SK-N-MC (cell line): ENCODE measurements around the gene ZNF189.

Experiments
- DNase-seq: peaks from one replicate; pipeline ENCODE4 v3.0.0-alpha.2; 2011; ENCODE audit warnings: low read depth, low spot score
- H3K27ac ChIP-seq: fragments of 200-600 bp; sonication (generic); 2 replicates; pipeline ENCODE4 v1.5.1; 2016; ENCODE audit warnings: mixed run types
- H3K36me3 ChIP-seq: fragments of 200-600 bp; sonication (generic); 2 replicates; pipeline ENCODE4 v1.6.1; 2017; ENCODE audit warnings: antibody characterized with exemption, low read length, mixed read lengths; ENCODE audit not compliant: insufficient read depth
- H3K4me3 ChIP-seq: fragments of 200-600 bp; sonication (generic); 2 replicates; pipeline ENCODE4 v1.5.1; 2016
- H3K9ac ChIP-seq: fragments of 200-600 bp; sonication (generic); 2 replicates; pipeline ENCODE4 v1.8.0; 2017; ENCODE audit warnings: mixed run types, mixed read lengths; ENCODE audit not compliant: insufficient read length
- H3K9me3 ChIP-seq: fragments of 200-600 bp; sonication (generic); 2 replicates; pipeline ENCODE4 v1.6.1; 2017; ENCODE audit warnings: low read depth, mild to moderate bottlenecking, antibody characterized with exemption, low read length, moderate library complexity, mixed read lengths
- EZH2 ChIP-seq: fragments of 200-600 bp; sonication (generic); IDR thresholded peaks from one replicate; pipeline ENCODE4 v1.6.1; 2017; ENCODE audit warnings: antibody characterized with exemption
- FOXP2 ChIP-seq: optimal IDR thresholded peaks from 2 replicates; pipeline ENCODE3; 2011; ENCODE audit warnings: mild to moderate bottlenecking, moderate library complexity; ENCODE audit not compliant: insufficient read depth; ENCODE audit errors: extremely low read length, control extremely low read depth
- POLR2AphosphoS5 ChIP-seq: IDR thresholded peaks from 2 replicates; pipeline ENCODE4 v1.6.1; 2012; ENCODE audit warnings: mild to moderate bottlenecking, low read depth, low read length, borderline replicate concordance

ZNF189 gene

DNA sequence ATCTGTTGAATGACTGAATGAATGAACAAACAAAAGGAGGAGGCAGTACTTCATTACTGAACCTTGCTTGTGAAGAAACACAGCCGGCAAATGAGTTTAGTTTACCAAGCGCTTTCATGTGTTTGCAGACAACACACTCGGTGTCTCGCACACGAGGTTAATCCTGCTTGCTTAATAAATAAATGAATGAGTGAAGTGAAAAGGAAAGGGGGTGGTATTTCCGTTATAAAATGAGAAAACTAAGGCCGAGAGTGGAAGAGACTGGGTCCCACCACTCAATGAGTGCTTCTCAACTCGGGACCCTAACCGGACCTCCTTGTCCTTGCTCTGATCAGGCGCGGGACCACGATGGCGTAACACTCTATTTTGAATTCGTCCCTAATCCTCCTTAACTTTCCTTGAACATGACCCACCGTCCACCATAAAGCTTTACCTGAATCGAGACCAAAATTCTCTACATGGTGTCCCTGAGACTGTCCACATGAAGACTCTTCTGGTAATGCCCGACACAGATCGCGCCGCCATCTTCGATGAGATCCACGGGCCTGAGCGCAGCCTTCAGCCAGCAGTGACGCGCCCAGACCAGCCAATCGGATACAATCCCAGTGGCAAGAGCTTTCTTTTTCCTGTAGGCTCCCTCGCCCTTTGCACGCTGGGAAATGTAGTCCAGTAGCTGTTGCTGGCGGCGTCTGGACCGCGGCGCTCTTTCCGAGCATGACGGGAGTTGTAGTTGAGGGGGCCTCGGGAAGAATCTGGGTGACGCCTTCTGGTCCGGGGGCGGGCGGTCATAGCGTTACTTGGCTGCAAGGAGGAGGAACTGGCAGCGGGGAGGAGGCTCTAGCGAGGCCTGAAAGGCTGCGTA lies at the start of gene ZNF189, which contains the start of gene MRPL50:
Gene ZNF189, plus strand, starts transcription at position 784 of the 862 bp plus-strand sequence. CDS start 306 bp downstream, outside the sequence.
Gene MRPL50, minus strand, starts transcription at position 551 of the 862 bp plus-strand sequence. Its CDS starts 26 bp downstream, at position 525.
- Histone ChIP-seq H3K9me3 (peaks cover 18% of the 10 kb centered on the region), H3K36me3 (peaks cover 75% of the 10 kb centered on the region), H3K4me3 (peak within 1 kb of the TSS; percentile 83), H3K27ac (peak within 1 kb of the TSS; percentile 67), H3K9ac (peak within 1 kb of the TSS; percentile 93)
- DNase-seq: peak; percentile 92
- TF ChIP-seq FOXP2 (no peak), EZH2 (no peak), POLR2AphosphoS5 (peak; percentile 97)

DNA sequence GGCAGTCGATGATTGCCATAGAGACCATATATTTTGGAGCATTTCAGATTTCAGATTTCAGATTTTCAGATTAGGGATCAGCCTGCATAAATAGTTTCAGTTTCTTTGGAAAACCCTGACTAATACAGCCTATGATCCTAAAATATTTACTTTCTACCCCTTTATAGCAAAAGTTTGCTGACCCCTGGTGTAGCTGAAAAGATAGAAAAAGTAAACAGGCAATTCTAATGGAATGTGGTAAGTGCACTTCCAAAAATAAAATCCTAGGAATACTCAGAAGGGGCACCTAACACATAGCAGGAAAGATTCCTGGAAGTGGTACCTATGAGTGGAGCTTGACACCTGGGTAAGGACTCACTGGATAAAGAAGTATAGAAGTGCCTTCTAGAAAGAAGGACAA lies 48.4 kb upstream of the ZNF189 start:
- TF ChIP-seq FOXP2: no peak
- TF ChIP-seq POLR2AphosphoS5: no peak
- no peak for TF ChIP-seq EZH2
- Histone ChIP-seq H3K27ac (no peak overlapping the region), H3K4me3 (no peak overlapping the region), H3K9me3 (no peaks in the 10 kb centered on the region), H3K9ac (no peak overlapping the region), H3K36me3 (no peaks in the 10 kb centered on the region)
- no peak for DNase-seq

DNA sequence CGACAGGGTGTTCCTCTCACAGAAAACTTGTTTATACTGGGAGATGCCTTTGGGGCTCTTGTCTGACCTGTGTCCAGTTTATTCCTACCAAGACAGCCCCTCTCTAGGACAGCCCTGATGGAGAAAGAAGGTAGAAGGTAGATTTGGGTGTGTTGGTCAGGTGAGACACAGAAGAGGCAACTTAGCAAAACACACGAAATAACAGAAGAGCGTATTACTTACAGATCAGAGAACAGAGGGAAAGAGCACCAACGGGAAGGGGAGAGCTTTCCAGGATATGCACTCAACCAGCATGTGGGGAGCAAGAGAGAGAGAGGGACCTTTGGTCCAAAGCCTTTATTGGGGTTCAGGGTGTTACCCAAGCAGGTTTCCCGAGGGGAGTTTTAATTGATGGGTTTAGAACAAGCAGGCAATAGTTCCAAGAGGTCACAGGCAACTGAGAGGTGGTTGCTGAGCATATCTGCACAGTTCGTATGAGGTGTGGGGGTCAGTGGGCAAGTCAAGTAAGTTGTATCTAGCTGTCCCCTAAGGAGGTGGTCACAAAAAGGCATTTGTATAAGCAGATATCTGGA lies 45.7 kb upstream of the ZNF189 start:
- TF ChIP-seq FOXP2: no peak
- TF ChIP-seq EZH2: no peak
- no peak for TF ChIP-seq POLR2AphosphoS5
- no peak overlapping the region for H3K4me3 ChIP-seq
- H3K27ac ChIP-seq: no peak overlapping the region
- H3K9ac ChIP-seq: no peak overlapping the region
- H3K9me3 ChIP-seq: no peaks in the 10 kb centered on the region
- DNase-seq: no peak
- H3K36me3 ChIP-seq: no peaks in the 10 kb centered on the region

- H3K36me3 ChIP-seq: no peaks in the 10 kb centered on the region
- no peak overlapping the region for H3K27ac ChIP-seq
- H3K4me3 ChIP-seq: no peak overlapping the region
- no peak overlapping the region for H3K9ac ChIP-seq
- TF ChIP-seq FOXP2 (no peak), EZH2 (no peak), POLR2AphosphoS5 (no peak)
- no peak for DNase-seq
- no peaks in the 10 kb centered on the region for H3K9me3 ChIP-seq
Observed at GRCh38 chr9:101353683-101354082, 45.0 kb upstream of the ZNF189 start.

DNA sequence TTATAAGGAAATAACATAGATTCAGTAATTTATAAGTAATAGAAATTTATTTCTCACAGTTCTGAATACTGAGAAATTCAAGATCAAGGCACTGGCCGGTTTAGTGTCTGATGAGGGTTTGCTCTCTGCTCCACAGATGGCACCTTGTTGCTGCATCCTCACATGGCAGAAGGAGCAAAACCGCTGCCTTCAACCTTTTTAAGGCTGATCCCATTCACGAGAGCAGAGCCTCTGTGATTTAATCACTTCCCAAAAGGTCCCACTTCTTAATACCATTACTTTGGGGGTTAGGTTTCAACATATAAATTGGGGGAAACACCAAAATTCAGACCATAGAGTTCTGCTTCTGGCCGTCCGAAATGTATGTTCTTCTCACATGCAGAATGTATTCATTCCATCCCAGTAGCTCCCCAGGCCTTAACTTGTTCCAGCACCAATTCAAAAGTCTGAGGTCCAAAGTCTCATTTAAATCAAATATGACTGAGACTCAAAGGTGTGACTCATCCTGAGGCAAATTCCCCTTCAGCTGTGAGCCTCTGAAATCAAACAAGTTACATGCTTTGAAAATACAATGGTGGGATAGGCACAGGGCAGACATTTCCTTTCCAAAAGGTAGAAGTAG lies 44.4 kb upstream of the ZNF189 start:
- no peak overlapping the region for H3K4me3 ChIP-seq
- H3K36me3 ChIP-seq: no peaks in the 10 kb centered on the region
- H3K9me3 ChIP-seq: no peaks in the 10 kb centered on the region
- DNase-seq: no peak
- TF ChIP-seq EZH2 (no peak), POLR2AphosphoS5 (no peak), FOXP2 (no peak)
- no peak overlapping the region for H3K27ac ChIP-seq
- H3K9ac ChIP-seq: no peak overlapping the region

DNA sequence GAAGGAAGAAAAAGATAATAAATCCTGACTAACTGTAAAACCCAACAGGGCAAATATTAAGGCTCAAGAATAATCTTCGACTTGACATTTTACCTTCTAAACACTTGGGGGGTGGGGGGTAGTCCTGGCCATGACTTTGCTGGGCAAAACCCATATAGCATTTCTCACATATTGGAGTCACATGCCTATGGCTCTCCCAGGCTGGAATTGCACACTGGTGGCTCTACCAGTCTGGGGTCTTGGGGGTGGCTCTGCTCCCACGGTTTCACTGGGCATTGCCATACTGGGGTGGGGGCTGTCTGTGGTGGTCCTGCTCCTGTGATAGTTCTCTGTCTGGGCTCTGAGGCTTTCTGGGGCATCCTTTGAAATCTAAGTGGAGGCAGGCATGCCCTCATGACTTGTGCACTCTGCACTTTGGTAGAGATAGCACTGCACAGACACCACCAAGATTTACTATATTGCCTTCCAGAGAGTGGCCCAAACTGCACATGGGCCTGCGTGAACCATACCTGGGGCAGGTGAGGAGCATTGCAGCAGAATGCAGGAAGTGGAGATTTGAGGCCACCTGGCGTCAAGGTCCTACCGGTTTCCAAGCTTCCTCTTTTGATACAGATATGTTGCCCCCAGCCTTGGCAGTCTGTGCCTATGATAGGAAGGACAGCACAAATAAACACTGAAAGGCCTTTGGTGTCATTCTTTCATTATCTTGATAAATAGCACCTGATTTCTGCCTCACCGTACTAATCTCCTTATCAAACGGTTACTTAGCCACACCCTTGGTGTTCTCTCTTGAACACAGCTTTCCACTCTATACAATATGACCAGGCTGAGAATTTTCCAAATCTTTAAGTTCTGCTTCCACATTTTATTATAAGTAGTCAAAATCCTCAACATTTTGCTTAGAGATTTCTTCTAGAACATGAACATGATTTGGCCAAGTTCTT lies 43.6 kb upstream of the ZNF189 start:
- Histone ChIP-seq H3K27ac (no peak overlapping the region), H3K9ac (no peak overlapping the region)
- no peak for TF ChIP-seq EZH2
- no peak for TF ChIP-seq FOXP2
- TF ChIP-seq POLR2AphosphoS5: no peak

DNA sequence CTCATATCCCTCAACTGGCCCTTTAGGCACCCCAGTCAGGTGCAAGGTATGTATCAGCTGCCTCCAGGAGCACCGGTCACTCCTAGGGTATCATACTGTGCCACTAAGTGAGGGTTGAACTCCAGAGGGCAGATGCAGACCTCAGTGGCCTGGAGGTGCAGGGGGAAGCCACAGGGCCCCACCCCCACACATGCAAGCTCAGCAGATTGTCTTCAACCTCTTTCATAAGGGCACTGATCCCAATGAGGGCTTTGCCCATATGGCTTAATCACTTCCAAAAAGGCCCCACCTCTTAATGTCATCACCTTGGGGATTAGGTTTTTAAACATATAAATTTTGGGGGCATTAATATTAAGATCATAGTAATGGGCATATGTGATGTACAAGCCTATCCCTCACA lies 42.0 kb upstream of the ZNF189 start:
- Histone ChIP-seq H3K9me3 (no peaks in the 10 kb centered on the region), H3K4me3 (no peak overlapping the region), H3K27ac (no peak overlapping the region), H3K9ac (no peak overlapping the region), H3K36me3 (no peaks in the 10 kb centered on the region)
- TF ChIP-seq EZH2: no peak
- TF ChIP-seq FOXP2: no peak
- TF ChIP-seq POLR2AphosphoS5: no peak
- no peak for DNase-seq

More for the DNA sequence above, 43.6 kb upstream of the ZNF189 start:
- no peak for DNase-seq
- Histone ChIP-seq H3K9me3 (no peaks in the 10 kb centered on the region), H3K36me3 (no peaks in the 10 kb centered on the region), H3K4me3 (no peak overlapping the region)

DNA sequence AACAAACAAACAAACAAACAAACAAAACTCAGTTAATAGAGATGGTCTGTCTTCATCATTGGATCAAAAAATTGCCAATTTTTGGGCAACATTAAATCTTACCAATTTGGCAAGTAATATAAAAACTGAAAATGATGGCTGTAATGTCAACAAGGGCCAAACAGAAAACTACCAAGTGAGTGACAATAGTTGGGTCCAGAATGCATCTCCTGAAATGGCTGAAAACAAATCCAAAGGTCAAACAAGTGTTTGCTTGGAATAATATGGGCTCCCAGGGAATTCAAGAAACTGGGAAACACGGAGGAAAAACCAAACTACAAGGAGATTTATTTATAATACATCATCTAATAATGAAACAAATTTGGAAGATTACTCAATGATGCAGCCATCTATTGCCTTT lies 39.0 kb upstream of the ZNF189 start:
- Histone ChIP-seq H3K9me3 (no peaks in the 10 kb centered on the region), H3K9ac (no peak overlapping the region), H3K4me3 (no peak overlapping the region), H3K36me3 (no peaks in the 10 kb centered on the region), H3K27ac (no peak overlapping the region)
- TF ChIP-seq FOXP2 (no peak), EZH2 (no peak), POLR2AphosphoS5 (no peak)
- no peak for DNase-seq
